ENCODE data around the gene COL16A1. TPM values are rescaled to one million over a fixed set of nuclear protein-coding genes. Genes with fewer than 3 reads are reported as not detected.

Gene COL16A1
- total RNA-seq, 1 donor from 2014 or later = 53.5 TPM

- H3K27ac Mint-ChIP-seq = no peak overlapping the region
- TF ChIP-seq CTCF (conservative IDR thresholded peaks at IDR 0.05) = no peak
- H3K4me1 Mint-ChIP-seq (ENCODE audit: unreplicated experiment) = peaks cover 8% of the 10 kb centered on the region
- no peaks in the 10 kb centered on the region for H3K36me3 Mint-ChIP-seq
- no peaks in the 10 kb centered on the region for H3K9me3 Mint-ChIP-seq
- peaks cover 5% of the 10 kb centered on the region for H3K27me3 Mint-ChIP-seq
- H3K4me3 Mint-ChIP-seq = no peak overlapping the region
- DNase-seq (ENCODE audit: extremely low spot score, unreplicated experiment) = no peak
Measured at GRCh38 chr1:31661856-31662255, 42.0 kb downstream of the COL16A1 start.

- Mint-ChIP-seq H3K36me3 (no peaks in the 10 kb centered on the region), H3K27me3 (peaks cover 3% of the 10 kb centered on the region), H3K4me3 (no peak overlapping the region), H3K9me3 (no peaks in the 10 kb centered on the region), H3K4me1 (ENCODE audit: unreplicated experiment) (no peaks in the 10 kb centered on the region), H3K27ac (no peak overlapping the region)
- no peak for DNase-seq (ENCODE audit: extremely low spot score, unreplicated experiment)
- no peak for TF ChIP-seq CTCF (conservative IDR thresholded peaks at IDR 0.05)
Measured at GRCh38 chr1:31660871-31661455, 42.9 kb downstream of the COL16A1 start.

GRCh38 chr1:31659889-31660288 is 43.9 kb downstream of the COL16A1 start:
- no peaks in the 10 kb centered on the region for H3K4me1 Mint-ChIP-seq (ENCODE audit: unreplicated experiment)
- H3K27ac Mint-ChIP-seq = no peak overlapping the region
- peaks cover 3% of the 10 kb centered on the region for H3K27me3 Mint-ChIP-seq
- no peaks in the 10 kb centered on the region for H3K9me3 Mint-ChIP-seq
- no peak for DNase-seq (ENCODE audit: extremely low spot score, unreplicated experiment)
- no peak for TF ChIP-seq CTCF (conservative IDR thresholded peaks at IDR 0.05)
- no peak overlapping the region for H3K4me3 Mint-ChIP-seq
- H3K36me3 Mint-ChIP-seq = no peaks in the 10 kb centered on the region

GRCh38 chr1:31658721-31659120 is 45.1 kb downstream of the COL16A1 start:
- Mint-ChIP-seq H3K27me3 (peaks cover 1% of the 10 kb centered on the region), H3K27ac (no peak overlapping the region), H3K4me1 (ENCODE audit: unreplicated experiment) (no peaks in the 10 kb centered on the region), H3K36me3 (no peaks in the 10 kb centered on the region), H3K4me3 (no peak overlapping the region), H3K9me3 (no peaks in the 10 kb centered on the region)
- DNase-seq (ENCODE audit: extremely low spot score, unreplicated experiment) = no peak
- no peak for TF ChIP-seq CTCF (conservative IDR thresholded peaks at IDR 0.05)

- H3K4me3 Mint-ChIP-seq = no peak overlapping the region
- H3K27me3 Mint-ChIP-seq = no peaks in the 10 kb centered on the region
- no peak for DNase-seq (ENCODE audit: extremely low spot score, unreplicated experiment)
- H3K27ac Mint-ChIP-seq = no peak overlapping the region
- H3K36me3 Mint-ChIP-seq = no peaks in the 10 kb centered on the region
- no peaks in the 10 kb centered on the region for H3K9me3 Mint-ChIP-seq
- no peaks in the 10 kb centered on the region for H3K4me1 Mint-ChIP-seq (ENCODE audit: unreplicated experiment)
- TF ChIP-seq CTCF (conservative IDR thresholded peaks at IDR 0.05) = no peak
Measured at GRCh38 chr1:31657972-31658510, 45.8 kb downstream of the COL16A1 start.
